Testis (tissue), 2 donors: ENCODE results near the gene RHPN2.

Experiments used
- POLR2A ChIP-seq: fragments of 450-650 bp; IDR thresholded peaks from one replicate; pipeline ENCODE4 v1.6.1; 2017; ENCODE audit warnings: antibody characterized with exemption, mild to moderate bottlenecking, moderate library complexity
- TF ChIP-seq, protein P1 (sequence below), 3 experiments: fragments of 450-650 bp in 2 of 3; fragments of 200-600 bp in 1 of 3; sonication (generic) in 1 of 3; IDR thresholded peaks; one replicate each; pipeline ENCODE4 v1.5.1; 2016 to 2019; ENCODE audit warnings: antibody characterized with exemption in 3 of 3, mild to moderate bottlenecking in 2 of 3, moderate library complexity in 1 of 3

- TF ChIP-seq POLR2A = no peak
- TF ChIP-seq, protein P1, sequence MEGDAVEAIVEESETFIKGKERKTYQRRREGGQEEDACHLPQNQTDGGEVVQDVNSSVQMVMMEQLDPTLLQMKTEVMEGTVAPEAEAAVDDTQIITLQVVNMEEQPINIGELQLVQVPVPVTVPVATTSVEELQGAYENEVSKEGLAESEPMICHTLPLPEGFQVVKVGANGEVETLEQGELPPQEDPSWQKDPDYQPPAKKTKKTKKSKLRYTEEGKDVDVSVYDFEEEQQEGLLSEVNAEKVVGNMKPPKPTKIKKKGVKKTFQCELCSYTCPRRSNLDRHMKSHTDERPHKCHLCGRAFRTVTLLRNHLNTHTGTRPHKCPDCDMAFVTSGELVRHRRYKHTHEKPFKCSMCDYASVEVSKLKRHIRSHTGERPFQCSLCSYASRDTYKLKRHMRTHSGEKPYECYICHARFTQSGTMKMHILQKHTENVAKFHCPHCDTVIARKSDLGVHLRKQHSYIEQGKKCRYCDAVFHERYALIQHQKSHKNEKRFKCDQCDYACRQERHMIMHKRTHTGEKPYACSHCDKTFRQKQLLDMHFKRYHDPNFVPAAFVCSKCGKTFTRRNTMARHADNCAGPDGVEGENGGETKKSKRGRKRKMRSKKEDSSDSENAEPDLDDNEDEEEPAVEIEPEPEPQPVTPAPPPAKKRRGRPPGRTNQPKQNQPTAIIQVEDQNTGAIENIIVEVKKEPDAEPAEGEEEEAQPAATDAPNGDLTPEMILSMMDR (IDR thresholded peaks at IDR 0.05) = no peak
Measured at GRCh38 chr19:33039815-33040214, 24.9 kb downstream of the RHPN2 start.
